GM19468 (cell line): ENCODE results near the gene COPS9.

Experiments
- ATAC-seq: cut with Tn5 transposase; IDR thresholded peaks from one replicate; pipeline ENCODE4 v1.9.1; 2021; ENCODE audit warnings: mild to moderate bottlenecking, moderate library complexity, moderate number of reproducible peaks; ENCODE audit not compliant: unreplicated experiment; ENCODE audit errors: extremely low read depth

COPS9 gene

DNA sequence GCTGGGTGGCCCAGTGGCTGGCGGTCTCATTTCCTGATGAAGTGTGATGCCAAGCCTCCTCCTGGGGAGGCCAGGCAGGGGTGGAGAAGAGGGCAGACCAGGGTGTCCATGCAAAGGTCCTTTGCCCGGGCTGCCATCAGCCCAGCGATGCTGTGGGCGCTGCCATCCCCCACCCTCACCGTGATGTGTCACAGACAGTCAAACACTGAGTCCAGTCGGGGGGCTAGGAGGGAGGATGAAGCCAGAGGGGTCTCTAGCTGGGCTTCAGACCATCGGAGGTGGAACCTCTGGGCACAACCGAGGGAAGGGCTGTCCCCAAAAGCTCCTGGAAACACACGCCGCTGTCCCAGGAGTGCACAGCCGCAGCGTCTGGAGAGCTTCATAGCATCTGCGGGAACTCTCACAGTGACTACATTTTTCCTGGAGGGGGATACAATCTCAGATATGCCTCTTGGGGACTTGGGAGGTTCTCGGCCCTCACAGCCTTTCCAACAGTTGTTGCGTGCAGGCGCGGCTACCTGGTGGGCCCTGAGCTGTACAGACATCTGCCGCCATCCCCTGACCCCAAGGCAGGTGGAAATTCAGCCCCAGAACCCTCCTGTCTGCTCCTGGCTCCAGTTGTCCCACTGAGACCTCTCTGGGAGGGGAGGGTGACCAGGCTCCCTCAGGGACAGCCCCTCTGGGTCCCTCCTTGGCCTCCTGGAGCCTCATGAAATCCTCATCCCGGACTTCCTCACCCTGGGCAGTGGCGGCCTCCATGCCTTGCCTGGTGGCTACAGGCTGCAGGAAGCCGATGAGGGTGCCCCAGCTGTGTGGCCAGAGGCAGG, 30.9 kb upstream of the COPS9 start:
- no peak for ATAC-seq

DNA sequence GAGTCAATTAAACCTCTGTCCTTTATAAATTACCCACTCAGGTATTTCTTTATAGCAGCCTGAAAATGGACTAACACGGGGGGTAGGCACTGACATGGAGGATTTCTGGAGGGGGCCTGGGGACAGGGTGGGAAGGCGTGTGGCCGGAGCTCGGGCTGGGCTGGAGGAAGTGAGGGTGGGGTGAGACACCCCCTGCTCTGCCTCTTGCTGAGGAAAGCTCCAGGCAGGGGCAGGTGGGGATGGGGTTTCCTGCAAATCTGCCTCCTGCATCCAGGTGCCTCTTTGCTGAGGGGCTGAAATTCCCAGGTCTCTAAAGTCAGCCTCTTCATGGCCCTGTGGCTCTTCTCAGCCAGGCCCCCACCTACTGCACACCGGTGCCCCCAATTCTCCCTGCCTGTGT, 30.1 kb upstream of the COPS9 start:
- no peak for ATAC-seq

DNA sequence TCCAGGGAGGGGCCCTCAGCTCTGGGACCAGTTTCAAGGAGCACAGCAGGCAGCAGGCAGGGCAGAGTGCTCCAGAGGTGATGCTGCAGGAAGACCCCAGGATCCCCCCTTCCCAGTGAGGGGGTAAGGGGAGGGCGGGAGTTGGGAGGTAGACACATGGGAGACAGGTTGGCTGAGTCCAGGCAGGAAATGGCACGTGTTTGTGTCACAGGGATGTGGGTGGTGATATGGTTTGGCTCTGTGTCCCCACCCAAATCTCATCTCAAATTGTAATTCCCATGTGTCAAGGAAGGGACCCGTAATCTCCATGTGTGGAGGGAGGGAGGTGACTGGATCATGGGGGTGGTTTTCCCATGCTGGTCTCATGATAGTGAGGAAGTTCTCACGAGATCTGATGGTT, 29.6 kb upstream of the COPS9 start:
- ATAC-seq, result no peak

DNA sequence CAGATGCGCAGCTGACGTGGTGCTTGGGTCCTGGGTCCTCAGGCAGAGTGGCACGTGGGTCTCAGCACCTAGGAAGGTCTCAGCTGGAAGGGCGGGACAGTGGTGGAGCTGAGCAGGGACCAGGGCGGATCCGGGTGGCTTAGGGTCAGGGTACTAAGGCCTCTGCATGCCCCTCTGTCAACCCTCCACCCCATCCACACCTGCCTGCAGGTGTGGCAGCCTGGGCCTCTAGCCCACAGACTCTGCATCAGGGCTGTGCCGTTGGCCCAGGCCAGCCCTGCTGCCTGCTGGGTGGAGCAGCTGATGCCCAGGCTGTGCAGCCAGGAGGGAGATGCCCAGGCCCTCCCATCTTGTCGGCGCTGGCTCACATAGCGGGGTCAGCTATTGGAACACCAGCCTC, 28.9 kb upstream of the COPS9 start:
- no peak for ATAC-seq

DNA sequence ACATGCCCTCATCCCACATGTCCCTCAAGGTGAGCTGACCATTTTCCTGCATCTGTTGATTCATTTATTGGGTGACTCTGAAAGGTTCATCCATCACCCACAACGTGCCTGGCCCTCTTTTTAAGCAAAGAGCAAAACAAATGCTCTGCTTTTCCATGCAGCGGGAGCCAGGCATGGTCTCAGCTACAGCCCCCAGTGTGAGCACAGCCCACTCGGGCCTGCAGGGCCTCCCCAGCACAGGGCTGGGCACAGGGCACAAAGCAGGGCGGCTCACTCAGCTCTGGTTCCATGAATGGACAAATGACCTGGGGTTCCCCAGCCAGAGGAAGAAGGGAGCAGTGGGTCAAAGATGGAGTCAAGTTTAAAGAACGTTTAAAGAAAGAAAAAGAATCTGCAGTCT, 28.5 kb upstream of the COPS9 start:
- ATAC-seq, result no peak

DNA sequence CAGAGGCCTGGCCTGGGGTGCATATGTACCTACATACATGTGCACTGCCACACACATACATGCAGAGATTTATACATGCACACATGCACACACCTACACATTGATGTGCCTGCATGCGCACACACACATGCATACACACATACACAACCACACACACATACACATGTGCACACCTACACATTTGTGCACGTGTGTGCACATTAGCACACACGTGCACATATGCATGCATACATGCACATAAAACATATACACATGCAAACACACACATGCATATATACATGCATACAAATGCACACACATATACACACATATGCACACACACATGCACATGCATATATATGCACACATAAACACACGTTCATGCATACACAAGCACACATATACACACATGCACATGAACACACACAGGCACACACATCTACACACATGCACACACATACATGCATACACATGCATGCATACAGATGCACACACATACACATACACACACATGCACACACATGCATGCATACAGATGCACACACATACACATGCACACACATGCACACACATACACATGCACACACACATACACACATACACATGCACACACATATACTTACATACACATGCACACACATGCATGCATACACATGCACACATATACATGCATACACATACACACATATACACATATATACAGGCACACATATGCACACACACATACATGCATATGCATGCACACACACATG, 27.9 kb upstream of the COPS9 start:
- no peak for ATAC-seq

GRCh38 chr2:240162939-240163714, 27.0 kb upstream of the COPS9 start:
- no peak for ATAC-seq

DNA sequence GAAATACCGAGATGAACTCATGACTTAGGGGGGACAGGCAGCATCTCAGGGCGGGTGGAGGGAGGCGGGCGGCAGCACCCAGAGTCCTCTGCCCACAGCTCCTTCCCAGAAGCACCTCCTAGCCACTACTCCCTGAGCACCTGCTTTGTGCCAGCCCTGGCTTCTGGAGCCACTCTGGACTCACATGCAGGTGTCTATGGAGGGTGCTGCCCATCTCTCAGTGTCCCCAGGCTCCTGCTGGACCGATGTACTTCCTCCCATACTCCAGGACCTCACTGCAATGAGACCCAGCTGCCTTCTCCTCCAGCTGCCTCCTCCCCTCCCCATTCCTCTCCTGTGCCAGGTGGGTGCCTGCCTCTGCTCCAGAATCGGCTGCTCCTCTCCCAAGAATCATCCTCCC, 26.4 kb upstream of the COPS9 start:
- ATAC-seq, result no peak

DNA sequence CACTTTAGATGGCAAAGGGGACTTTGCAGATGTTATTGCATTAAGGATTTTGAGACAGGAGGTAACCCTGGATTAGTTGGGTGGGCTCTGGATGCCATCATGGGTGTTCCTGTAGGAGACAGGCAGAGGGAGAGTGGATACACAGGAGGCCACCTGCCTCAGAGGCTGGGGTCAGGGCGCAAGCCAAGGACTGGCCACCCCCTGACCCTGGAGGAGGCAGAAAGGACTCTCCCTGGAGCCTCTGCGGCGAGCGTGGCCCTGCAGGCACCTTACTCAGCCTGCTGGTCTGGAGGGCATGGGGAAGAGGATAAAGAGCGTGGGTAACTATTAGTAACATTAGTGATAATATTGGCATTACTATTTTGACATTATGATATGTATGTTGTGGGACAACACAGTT, 25.9 kb upstream of the COPS9 start:
- ATAC-seq, result no peak

GRCh38 chr2:240161087-240161750, 25.1 kb upstream of the COPS9 start:
- no peak for ATAC-seq

GRCh38 chr2:240160291-240161086, 24.4 kb upstream of the COPS9 start:
- ATAC-seq, result no peak

DNA sequence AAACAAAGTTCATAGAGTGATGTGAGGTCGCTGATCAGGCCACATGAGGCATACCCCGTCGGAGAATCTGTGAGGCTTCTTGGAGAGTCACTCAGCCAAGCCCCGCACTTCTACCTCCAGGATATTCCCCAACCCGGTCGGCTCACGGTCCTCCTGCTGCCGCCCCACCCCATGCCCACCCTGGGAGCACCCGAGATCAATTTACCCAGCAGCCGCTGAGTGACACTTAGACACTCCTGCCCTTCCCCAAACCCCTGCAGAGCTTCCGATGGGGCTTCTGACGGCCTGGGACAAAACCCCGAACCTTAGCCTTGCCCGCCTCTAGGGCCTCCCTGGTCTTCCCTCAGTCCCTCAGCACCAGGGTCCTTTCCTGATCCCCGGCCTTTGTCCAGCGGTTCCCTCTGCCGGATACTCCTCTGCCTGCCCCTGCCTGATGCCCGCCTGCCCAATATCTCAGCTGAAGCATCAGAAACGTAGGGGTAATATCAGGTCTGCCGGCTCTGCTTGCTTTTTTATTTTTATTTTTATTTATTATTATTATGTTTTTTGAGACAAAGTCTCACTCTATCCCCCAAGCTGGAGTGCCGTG, 23.2 kb upstream of the COPS9 start:
- ATAC-seq, result no peak

DNA sequence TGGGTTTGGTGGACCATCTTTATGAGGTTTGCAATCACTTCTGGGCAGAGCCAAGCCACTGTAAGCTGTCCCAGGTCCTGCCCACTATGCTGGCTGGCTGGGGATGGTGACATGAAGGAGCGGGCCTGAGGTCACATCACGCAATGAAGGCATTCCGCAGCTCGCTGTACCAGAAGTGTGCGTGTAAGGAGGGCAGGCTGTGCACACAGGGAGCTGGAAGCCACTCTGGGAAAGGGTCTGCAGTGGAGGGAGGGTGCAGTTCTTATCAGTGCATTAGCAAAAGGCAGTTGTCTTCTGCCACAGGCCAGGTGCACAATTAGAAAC, 21.0 kb upstream of the COPS9 start:
- ATAC-seq, result no peak

DNA sequence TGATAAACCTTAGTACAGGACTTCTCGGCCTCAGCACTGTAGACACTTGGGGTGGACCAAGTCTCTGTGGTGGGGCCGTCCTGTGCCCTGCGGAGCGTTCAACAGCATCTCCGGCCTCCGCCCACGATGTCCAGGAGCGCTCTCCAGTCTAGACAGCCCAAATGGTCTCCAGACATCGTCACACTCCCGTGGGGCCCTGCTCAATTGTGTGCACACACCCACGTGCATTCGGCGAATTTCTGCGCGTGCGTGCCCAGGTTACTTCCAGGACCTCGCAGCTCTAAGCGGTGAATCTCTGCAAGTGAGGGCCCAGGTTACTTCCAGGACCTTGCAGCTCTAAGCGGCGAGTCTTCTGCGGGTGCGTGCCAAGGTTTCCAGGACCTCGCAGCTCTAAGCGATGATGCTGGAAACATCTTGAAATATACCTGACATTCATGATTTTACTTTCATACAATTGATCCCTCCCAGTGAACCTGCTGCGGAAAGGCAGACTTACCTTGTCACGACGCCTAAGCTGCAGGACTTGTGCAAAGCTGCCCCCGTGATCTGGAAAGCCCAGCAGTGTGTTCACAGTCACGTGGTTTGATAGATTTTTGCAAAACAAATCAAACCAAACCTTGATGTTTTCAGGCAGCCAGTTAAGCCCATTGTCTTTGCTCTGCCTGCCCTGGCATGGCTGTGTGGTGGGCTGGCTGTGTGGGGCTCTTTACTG, 20.5 kb upstream of the COPS9 start:
- ATAC-seq, result no peak

- no peak for ATAC-seq
These were observed 19.8 kb upstream of the COPS9 start for GRCh38 chr2:240155745-240156390.

DNA sequence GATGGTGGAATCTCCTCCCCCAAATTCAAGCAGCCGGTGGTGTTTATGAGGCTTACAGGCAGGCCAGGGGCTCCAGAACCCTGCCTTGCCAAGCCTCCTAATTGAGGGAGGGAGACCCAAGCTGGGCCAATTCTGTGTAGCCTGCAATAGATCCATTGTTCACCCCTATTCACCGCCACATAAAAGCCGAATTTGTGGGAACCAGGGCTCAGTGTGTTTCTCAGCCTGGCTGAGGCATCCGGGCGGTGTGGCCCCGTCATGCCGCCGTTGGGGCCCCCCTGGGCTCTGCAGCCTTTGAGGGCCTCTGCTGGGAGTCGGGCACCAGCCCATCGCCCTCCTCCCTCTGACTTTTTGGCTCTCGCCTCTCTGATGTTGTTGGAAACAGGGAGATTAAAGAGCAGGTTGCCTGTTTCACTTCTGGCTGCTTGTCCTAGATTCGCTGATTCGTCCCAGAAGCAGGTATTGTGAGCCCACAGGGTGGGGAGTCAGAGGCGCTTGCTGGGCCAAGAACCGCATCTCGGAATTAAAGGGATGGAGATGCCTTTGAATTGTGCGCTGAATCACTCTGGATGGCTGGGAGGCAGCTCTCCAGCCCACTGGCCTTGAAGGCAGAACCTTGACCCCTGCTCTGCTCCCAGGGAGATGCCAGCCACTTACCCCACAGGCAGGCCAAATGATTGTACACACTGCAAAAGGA, 19.1 kb upstream of the COPS9 start:
- no peak for ATAC-seq

DNA sequence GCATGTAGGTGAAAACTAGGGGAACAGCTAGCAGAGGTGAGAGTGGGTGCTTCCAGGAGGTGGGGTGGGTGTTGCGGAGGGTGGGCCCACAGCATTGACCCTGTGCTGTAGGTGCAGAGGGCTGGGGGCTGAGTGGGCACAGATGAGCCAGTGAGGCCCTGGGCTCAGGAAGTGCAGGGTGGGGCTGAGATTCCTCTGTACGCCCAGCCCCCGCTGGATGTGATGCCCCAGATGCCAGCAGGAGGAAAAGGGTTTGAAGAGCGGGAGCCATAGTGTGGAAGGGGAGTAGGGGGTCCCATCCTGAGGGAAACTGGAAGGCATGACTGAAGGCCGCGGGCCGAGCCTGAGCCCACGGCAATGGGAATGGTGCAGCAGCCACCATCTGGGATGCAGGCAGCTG, 18.5 kb upstream of the COPS9 start:
- no peak for ATAC-seq

GRCh38 chr2:240153418-240153817, 17.3 kb upstream of the COPS9 start:
- no peak for ATAC-seq
